ENCODE data around the gene POP7. TPM values are rescaled to one million over a fixed set of nuclear protein-coding genes. Genes with fewer than 3 reads are reported as not detected.

The POP7 gene
- total RNA-seq, 4 donors from 2014 or later = 10.7 to 58.7 (median 34.1) TPM

GRCh38 chr7:100673302-100673941 is 32.5 kb upstream of the POP7 start, which contains the start of gene GNB2:
TSS of gene GNB2 (plus strand) at chr7:100673740. CDS start at chr7:100676266, 2,526 bp downstream.
- H3K27me3 ChIP-seq = no peaks in the 10 kb centered on the region
- H3K9me3 ChIP-seq = no peaks in the 10 kb centered on the region
- peaks cover 0 to 19% (median 6%) of the 10 kb centered on the region in 4 donors for H3K4me1 ChIP-seq
- DNase-seq = peak; percentile 100
- peak within 1 kb of the TSS; percentile 77 to 100 (median 96) for H3K4me3 ChIP-seq
- H3K27ac ChIP-seq = peak within 1 kb of the TSS; percentile 94 to 100 (median 98)
- peak in 2 of 3 donors; percentile 71 to 78 for TF ChIP-seq POLR2AphosphoS5 (IDR thresholded peaks at IDR 0.05)
- peak; percentile 25 for TF ChIP-seq POLR2A (IDR thresholded peaks at IDR 0.05)
- TF ChIP-seq EP300 (IDR thresholded peaks at IDR 0.05; ENCODE audit: low read depth) = peak; percentile 28
- TF ChIP-seq CTCF (IDR thresholded peaks at IDR 0.05) = no peak
- intact Hi-C loops (cut with DNase I; ENCODE audit: low total_unique reads) (loop anchor here (5.0 kb wide), 1 partner anchor 91 kb away; no protein-coding TSS in a partner anchor), in situ Hi-C loops (cut with MboI; ENCODE audit: low pct_ligation_motif_present in 1 of 4, low pct_unique_long_range_greater_than_20kb in 1 of 4, low sequenced_read_pairs in 3 of 4) (loop anchor here in 1 of 4 donors (10.0 kb wide), 1 partner anchor 89 kb away; the partner anchor contains the start of genes FBXO24 and LRCH4)
- H3K36me3 ChIP-seq = peaks cover 0 to 16% (median 12%) of the 10 kb centered on the region in 4 donors
- 0% methylated on average over 23 of the region's 65 CpGs; no CpG with 5 or more reads in 1 of the 2 donors for WGBS, 2 donors (ENCODE audit: low coverage in 1 of 2)

DNA sequence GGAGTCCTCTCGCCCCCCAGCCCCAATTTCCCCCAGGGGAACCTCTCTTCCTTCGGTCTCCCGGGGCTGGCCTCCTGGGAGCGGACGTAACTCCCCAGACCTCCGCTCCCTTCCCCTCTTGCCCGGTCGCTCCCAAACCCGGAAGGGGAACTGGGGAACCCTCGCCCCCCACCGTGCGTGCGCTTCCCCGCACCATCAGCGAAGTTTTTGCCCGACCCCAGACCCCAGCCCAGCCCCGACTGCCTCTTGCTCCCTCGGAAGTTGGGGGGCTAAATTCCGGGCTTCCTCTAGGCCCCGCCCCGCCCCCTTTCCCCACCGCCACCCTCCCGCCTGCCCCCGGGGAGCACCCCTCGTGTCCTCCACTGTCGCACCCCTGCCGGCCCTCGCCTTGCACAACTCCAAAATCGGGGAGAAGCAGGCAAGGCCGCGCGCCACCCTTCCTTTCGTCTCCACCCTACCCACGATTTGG is 31.9 kb upstream of the POP7 start:
- in situ Hi-C loops (cut with MboI; ENCODE audit: low pct_ligation_motif_present in 1 of 4, low pct_unique_long_range_greater_than_20kb in 1 of 4, low sequenced_read_pairs in 3 of 4) = loop anchor here in 1 of 4 donors (10.0 kb wide), 1 partner anchor 89 kb away; the partner anchor contains the start of genes FBXO24 and LRCH4
- Histone ChIP-seq H3K27me3 (no peaks in the 10 kb centered on the region), H3K9me3 (no peaks in the 10 kb centered on the region), H3K4me1 (peaks cover 0 to 19% (median 6%) of the 10 kb centered on the region in 4 donors), H3K36me3 (peaks cover 0 to 21% (median 15%) of the 10 kb centered on the region in 4 donors), H3K4me3 (peak overlapping the region; percentile 77 to 100 (median 96)), H3K27ac (peak overlapping the region; percentile 94 to 100 (median 98))
- peak; percentile 58 for DNase-seq
- WGBS, 2 donors (ENCODE audit: low coverage in 1 of 2) = 1% methylated on average over 25 of the region's 34 CpGs; no CpG with 5 or more reads in 1 of the 2 donors
- TF ChIP-seq CTCF (IDR thresholded peaks at IDR 0.05) (no peak), POLR2A (IDR thresholded peaks at IDR 0.05) (peak; percentile 48)
- intact Hi-C loops (cut with DNase I; ENCODE audit: low total_unique reads) = loop anchor here (5.0 kb wide), 1 partner anchor 92 kb away; no protein-coding TSS in a partner anchor

GRCh38 chr7:100674411-100675104 is 31.4 kb upstream of the POP7 start:
- 0% methylated on average over 1 to 42 of the region's 43 CpGs for WGBS, 2 donors (ENCODE audit: low coverage in 1 of 2)
- Histone ChIP-seq H3K9me3 (no peaks in the 10 kb centered on the region), H3K4me1 (peaks cover 0 to 19% (median 9%) of the 10 kb centered on the region in 4 donors), H3K27me3 (no peaks in the 10 kb centered on the region), H3K36me3 (peaks cover 0 to 23% (median 15%) of the 10 kb centered on the region in 4 donors), H3K27ac (peak overlapping the region; percentile 94 to 100 (median 98)), H3K4me3 (peak overlapping the region; percentile 77 to 100 (median 96))
- intact Hi-C loops (cut with DNase I; ENCODE audit: low total_unique reads) (loop anchor here (5.0 kb wide), 1 partner anchor 92 kb away; no protein-coding TSS in a partner anchor), in situ Hi-C loops (cut with MboI; ENCODE audit: low pct_ligation_motif_present in 1 of 4, low pct_unique_long_range_greater_than_20kb in 1 of 4, low sequenced_read_pairs in 3 of 4) (loop anchor here in 3 of 4 donors (10.0 to 25.0 kb wide), 3 partner anchors 87 to 212 kb away; partner anchors contain the start of genes FBXO24 (in 2 of the 3), LRCH4 (in 2 of the 3) and SPACDR (in 2 of the 3))
- peak; percentile 49 for DNase-seq
- TF ChIP-seq EP300 (IDR thresholded peaks at IDR 0.05; ENCODE audit: low read depth) = no peak
- no peak for TF ChIP-seq POLR2AphosphoS5 (IDR thresholded peaks at IDR 0.05)
- TF ChIP-seq CTCF (IDR thresholded peaks at IDR 0.05) = no peak
- no peak for TF ChIP-seq POLR2A (IDR thresholded peaks at IDR 0.05)
